Measurements from ENCODE around the gene CCDC34.

DNA sequence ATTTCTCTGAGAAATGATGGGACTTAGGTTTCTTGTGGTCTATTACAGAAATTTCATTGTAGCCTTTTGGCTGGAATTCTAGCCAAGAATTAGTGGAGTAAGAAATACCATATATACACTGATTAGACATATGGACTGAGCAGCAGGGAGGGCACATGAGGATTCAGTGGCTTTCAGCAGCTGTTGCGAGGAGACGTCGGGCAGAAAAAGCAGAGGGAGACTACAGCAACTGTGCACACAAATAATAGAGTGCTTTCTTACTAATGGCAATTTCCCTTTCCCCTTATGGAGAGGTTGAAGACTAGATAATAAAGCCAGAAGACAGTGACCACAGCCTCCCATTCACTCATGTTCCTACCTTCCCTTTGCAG lies 35.4 kb upstream of the CCDC34 start:
- TF ChIP-seq, protein P1, sequence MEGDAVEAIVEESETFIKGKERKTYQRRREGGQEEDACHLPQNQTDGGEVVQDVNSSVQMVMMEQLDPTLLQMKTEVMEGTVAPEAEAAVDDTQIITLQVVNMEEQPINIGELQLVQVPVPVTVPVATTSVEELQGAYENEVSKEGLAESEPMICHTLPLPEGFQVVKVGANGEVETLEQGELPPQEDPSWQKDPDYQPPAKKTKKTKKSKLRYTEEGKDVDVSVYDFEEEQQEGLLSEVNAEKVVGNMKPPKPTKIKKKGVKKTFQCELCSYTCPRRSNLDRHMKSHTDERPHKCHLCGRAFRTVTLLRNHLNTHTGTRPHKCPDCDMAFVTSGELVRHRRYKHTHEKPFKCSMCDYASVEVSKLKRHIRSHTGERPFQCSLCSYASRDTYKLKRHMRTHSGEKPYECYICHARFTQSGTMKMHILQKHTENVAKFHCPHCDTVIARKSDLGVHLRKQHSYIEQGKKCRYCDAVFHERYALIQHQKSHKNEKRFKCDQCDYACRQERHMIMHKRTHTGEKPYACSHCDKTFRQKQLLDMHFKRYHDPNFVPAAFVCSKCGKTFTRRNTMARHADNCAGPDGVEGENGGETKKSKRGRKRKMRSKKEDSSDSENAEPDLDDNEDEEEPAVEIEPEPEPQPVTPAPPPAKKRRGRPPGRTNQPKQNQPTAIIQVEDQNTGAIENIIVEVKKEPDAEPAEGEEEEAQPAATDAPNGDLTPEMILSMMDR (conservative IDR thresholded peaks at IDR 0.05; ENCODE audit: low read length): no peak
- TF ChIP-seq EZH2phosphoT487 (IDR thresholded peaks at IDR 0.05; ENCODE audit: borderline replicate concordance): no peak
